Suprapubic skin (tissue), 4 donors: ENCODE data around the gene ALG10B. TPM values are rescaled to one million over a fixed set of nuclear protein-coding genes. Genes with fewer than 3 reads are reported as not detected.

ENCODE experiments used
- DNase-seq, 2 donors: peaks; one replicate each; pipeline ENCODE4 v3.0.0-alpha.2; 2019; ENCODE audit warnings: low spot score in 2 of 2
- H3K27ac ChIP-seq: fragments of 200-600 bp; sonication (generic); one replicate; pipeline ENCODE4 v1.5.1; 2019
- H3K27me3 ChIP-seq: fragments of 200-600 bp; sonication (generic); one replicate; pipeline ENCODE4 v1.5.1; 2019
- H3K36me3 ChIP-seq: fragments of 200-600 bp; sonication (generic); one replicate; pipeline ENCODE4 v1.5.1; 2019
- H3K4me1 ChIP-seq: fragments of 200-600 bp; sonication (generic); one replicate; pipeline ENCODE4 v1.5.1; 2019
- H3K4me3 ChIP-seq: fragments of 200-600 bp; sonication (generic); one replicate; pipeline ENCODE4 v1.5.1; 2019; ENCODE audit warnings: mild to moderate bottlenecking
- H3K9me3 ChIP-seq: fragments of 200-600 bp; sonication (generic); one replicate; pipeline ENCODE4 v1.5.1; 2019
- EP300 ChIP-seq: sonication (generic); formaldehyde crosslinking; IDR thresholded peaks from one replicate; pipeline ENCODE4 v1.6.1; 2017; ENCODE audit warnings: antibody characterized with exemption
- POLR2A ChIP-seq, 2 donors: fragments of 450-650 bp; IDR thresholded peaks; one replicate each; pipeline ENCODE4 v1.6.1; 2017; ENCODE audit warnings: antibody characterized with exemption in 2 of 2, mild to moderate bottlenecking in 2 of 2, moderate library complexity in 2 of 2
- POLR2AphosphoS5 ChIP-seq, 3 donors: sonication (generic); formaldehyde crosslinking; IDR thresholded peaks; one replicate each; pipeline ENCODE4 v1.6.1; 2017; ENCODE audit warnings: antibody characterized with exemption in 3 of 3
- WGBS: methylation state at CpG from one replicate; pipeline ENCODE4 v1.1.5; 2018; 5-methylcytosine and 5-hydroxymethylcytosine counted together
- total RNA-seq, 4 donors: library from RNA; depleted of rRNA; stranded (reverse); fragments of >200 nt; gene quantifications; one replicate each; pipeline ENCODE4 v1.1.0, GENCODE V29; 2016
- TF ChIP-seq, protein P1 (sequence below), 2 donors: fragments of 200-600 bp in 1 of 2; fragments of 450-650 bp in 1 of 2; sonication (generic) in 1 of 2; IDR thresholded peaks; one replicate each; pipeline ENCODE4 v1.5.1; 2016 to 2019; ENCODE audit warnings: antibody characterized with exemption in 2 of 2, mild to moderate bottlenecking in 1 of 2, moderate library complexity in 1 of 2

ALG10B gene
- total RNA-seq, 4 donors from 2014 or later: 4.2 to 9.7 (median 6.1) TPM

DNA sequence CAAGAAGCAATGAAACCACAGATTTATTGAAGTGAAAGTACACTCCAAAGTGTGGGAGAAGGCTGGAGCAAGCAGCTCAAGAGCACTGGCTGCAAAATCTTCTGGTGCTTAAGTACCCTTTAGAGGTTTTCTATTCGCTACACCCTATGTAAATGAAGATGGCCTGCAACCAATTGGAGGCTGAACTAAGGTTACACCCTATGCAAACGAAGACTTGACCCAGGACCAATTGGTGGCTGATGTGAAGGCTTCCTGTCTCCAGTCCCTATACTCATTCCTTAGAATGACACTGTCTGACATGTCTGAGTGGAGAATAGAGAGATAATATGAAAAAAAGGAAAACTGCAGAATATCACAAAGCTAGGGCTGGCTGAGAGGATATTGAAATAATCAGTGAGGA lies 57.2 kb downstream of the ALG10B start:
- Histone ChIP-seq H3K27ac (no peak overlapping the region), H3K36me3 (no peaks in the 10 kb centered on the region), H3K27me3 (no peaks in the 10 kb centered on the region), H3K4me1 (no peaks in the 10 kb centered on the region), H3K4me3 (no peak overlapping the region), H3K9me3 (no peaks in the 10 kb centered on the region)
- DNase-seq: no peak
- TF ChIP-seq POLR2AphosphoS5 (IDR thresholded peaks at IDR 0.05) (no peak), POLR2A (IDR thresholded peaks at IDR 0.05) (no peak), EP300 (no peak)
- TF ChIP-seq, protein P1, sequence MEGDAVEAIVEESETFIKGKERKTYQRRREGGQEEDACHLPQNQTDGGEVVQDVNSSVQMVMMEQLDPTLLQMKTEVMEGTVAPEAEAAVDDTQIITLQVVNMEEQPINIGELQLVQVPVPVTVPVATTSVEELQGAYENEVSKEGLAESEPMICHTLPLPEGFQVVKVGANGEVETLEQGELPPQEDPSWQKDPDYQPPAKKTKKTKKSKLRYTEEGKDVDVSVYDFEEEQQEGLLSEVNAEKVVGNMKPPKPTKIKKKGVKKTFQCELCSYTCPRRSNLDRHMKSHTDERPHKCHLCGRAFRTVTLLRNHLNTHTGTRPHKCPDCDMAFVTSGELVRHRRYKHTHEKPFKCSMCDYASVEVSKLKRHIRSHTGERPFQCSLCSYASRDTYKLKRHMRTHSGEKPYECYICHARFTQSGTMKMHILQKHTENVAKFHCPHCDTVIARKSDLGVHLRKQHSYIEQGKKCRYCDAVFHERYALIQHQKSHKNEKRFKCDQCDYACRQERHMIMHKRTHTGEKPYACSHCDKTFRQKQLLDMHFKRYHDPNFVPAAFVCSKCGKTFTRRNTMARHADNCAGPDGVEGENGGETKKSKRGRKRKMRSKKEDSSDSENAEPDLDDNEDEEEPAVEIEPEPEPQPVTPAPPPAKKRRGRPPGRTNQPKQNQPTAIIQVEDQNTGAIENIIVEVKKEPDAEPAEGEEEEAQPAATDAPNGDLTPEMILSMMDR (IDR thresholded peaks at IDR 0.05): no peak
- 64% methylated on average over 2 of the region's 2 CpGs for WGBS

DNA sequence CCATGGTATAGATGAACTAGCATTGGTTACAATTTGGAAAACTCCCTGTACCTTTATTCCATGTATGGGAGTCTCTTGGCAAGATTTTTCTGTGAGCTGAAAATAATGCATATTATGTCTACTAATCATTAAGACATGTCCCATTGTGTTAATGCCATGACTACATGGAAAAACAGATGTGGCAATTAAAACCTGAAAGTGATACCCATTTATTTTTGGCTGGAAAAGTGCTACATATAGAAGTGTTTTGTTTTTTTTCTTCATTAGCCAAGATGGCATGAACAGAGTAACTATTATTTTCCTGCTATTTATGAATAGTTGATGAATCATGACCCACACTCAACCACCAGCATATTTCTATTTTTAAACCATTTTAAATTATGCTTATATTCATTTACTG lies 58.2 kb downstream of the ALG10B start:
- no peak for DNase-seq
- Histone ChIP-seq H3K27ac (no peak overlapping the region), H3K36me3 (no peaks in the 10 kb centered on the region), H3K4me1 (no peaks in the 10 kb centered on the region), H3K9me3 (no peaks in the 10 kb centered on the region), H3K27me3 (no peaks in the 10 kb centered on the region), H3K4me3 (no peak overlapping the region)
- TF ChIP-seq EP300: no peak
- no peak for TF ChIP-seq POLR2AphosphoS5 (IDR thresholded peaks at IDR 0.05)
- TF ChIP-seq, protein P1 (IDR thresholded peaks at IDR 0.05): no peak
- no peak for TF ChIP-seq POLR2A (IDR thresholded peaks at IDR 0.05)
